NCI-H2029 (cell line): ENCODE data around the gene GART.
A peak's percentile ranks its signal among the peaks of the same experiment; 100 is the strongest.

ENCODE experiments used
- DNase-seq: peaks from one replicate; lab custom pipeline; 2025; lab: John Stamatoyannopoulos, UW

GART gene

GRCh38 chr21:33552999-33553598 lies 11.2 kb upstream of the GART start:
- no peak for DNase-seq

GRCh38 chr21:33552093-33552998 lies 10.4 kb upstream of the GART start:
- DNase-seq, result no peak

- no peak for DNase-seq
Observed at GRCh38 chr21:33551664-33552063, 9.7 kb upstream of the GART start.

- DNase-seq, result no peak
Observed at GRCh38 chr21:33550772-33551660, 9.1 kb upstream of the GART start.

GRCh38 chr21:33549848-33550771 lies 8.2 kb upstream of the GART start:
- no peak for DNase-seq

GRCh38 chr21:33546086-33546485 lies 4.2 kb upstream of the GART start:
- DNase-seq, result no peak

- DNase-seq, result no peak
Observed at GRCh38 chr21:33544451-33545195, 2.7 kb upstream of the GART start.

GRCh38 chr21:33543505-33544129 lies 1.7 kb upstream of the GART start:
- no peak for DNase-seq

GRCh38 chr21:33542640-33543504 lies 955 bp upstream of the GART start, which contains the start of gene SON:
Gene SON (plus strand): TSS chr21:33543038. CDS start chr21:33543093, 55 bp downstream.
- DNase-seq, result peak; percentile 99

- no peak for DNase-seq
Observed at GRCh38 chr21:33541105-33541711, 709 bp downstream of the GART start.

GRCh38 chr21:33540711-33541104 lies 1.2 kb downstream of the GART start:
- DNase-seq, result no peak

- no peak for DNase-seq
Observed at GRCh38 chr21:33539616-33540015, 2.3 kb downstream of the GART start.

GRCh38 chr21:33537212-33537611 lies 4.7 kb downstream of the GART start:
- no peak for DNase-seq

GRCh38 chr21:33531007-33531406 lies 10.9 kb downstream of the GART start:
- DNase-seq, result no peak

GRCh38 chr21:33522953-33523349 lies 19.0 kb downstream of the GART start:
- no peak for DNase-seq

- no peak for DNase-seq
Observed at GRCh38 chr21:33522297-33522952, 19.5 kb downstream of the GART start.

GRCh38 chr21:33518899-33519298 lies 23.0 kb downstream of the GART start:
- no peak for DNase-seq

- no peak for DNase-seq
Observed at GRCh38 chr21:33514229-33514628, 27.7 kb downstream of the GART start.
